ENCODE results near the gene HEATR9.

GRCh38 chr17:35875072-35875799, 6.5 kb upstream of the HEATR9 start:
- TF ChIP-seq CTCF (IDR thresholded peaks at IDR 0.05; ENCODE audit: low read length) (no peak), EZH2 (optimal IDR thresholded peaks at IDR 0.05; ENCODE audit: low read depth, low read length) (no peak), EZH2phosphoT487 (IDR thresholded peaks at IDR 0.05; ENCODE audit: low read length) (no peak)

Measured in MM.1S (cell line).